HG03175 (cell line): ENCODE measurements around the gene RIPK4.
"Not testable (repeated sequence)": the region's sequence is repeated elsewhere in the genome, so short reads cannot be mapped to it uniquely, and the experiment has no call there.

Experiments
- ATAC-seq: cut with Tn5 transposase; IDR thresholded peaks from one replicate; pipeline ENCODE4 v1.9.1; 2021; ENCODE audit warnings: mild to moderate bottlenecking, moderate library complexity; ENCODE audit not compliant: unreplicated experiment

Gene RIPK4

GRCh38 chr21:41796476-41797080 is 29.7 kb upstream of the RIPK4 start:
- ATAC-seq, result no peak

GRCh38 chr21:41795726-41796125 is 28.9 kb upstream of the RIPK4 start:
- no peak for ATAC-seq

GRCh38 chr21:41794600-41794999 is 27.7 kb upstream of the RIPK4 start:
- no peak for ATAC-seq

GRCh38 chr21:41792711-41793110 is 25.9 kb upstream of the RIPK4 start:
- no peak for ATAC-seq

GRCh38 chr21:41786509-41786987 is 19.7 kb upstream of the RIPK4 start:
- no peak for ATAC-seq

- not testable (repeated sequence) for ATAC-seq
Measured at GRCh38 chr21:41785262-41785661, 18.4 kb upstream of the RIPK4 start.

GRCh38 chr21:41784456-41785102 is 17.7 kb upstream of the RIPK4 start:
- no peak for ATAC-seq

- ATAC-seq, result no peak
Measured at GRCh38 chr21:41783476-41784180, 16.8 kb upstream of the RIPK4 start.

GRCh38 chr21:41781050-41781410 is 14.2 kb upstream of the RIPK4 start:
- ATAC-seq, result no peak

- no peak for ATAC-seq
Measured at GRCh38 chr21:41780337-41781049, 13.6 kb upstream of the RIPK4 start.

- no peak for ATAC-seq
Measured at GRCh38 chr21:41779659-41780058, 12.8 kb upstream of the RIPK4 start.

- ATAC-seq, result no peak
Measured at GRCh38 chr21:41778930-41779600, 12.2 kb upstream of the RIPK4 start.

- no peak for ATAC-seq
Measured at GRCh38 chr21:41777951-41778815, 11.3 kb upstream of the RIPK4 start.

- no peak for ATAC-seq
Measured at GRCh38 chr21:41776778-41777177, 9.9 kb upstream of the RIPK4 start.

GRCh38 chr21:41775149-41775472 is 8.3 kb upstream of the RIPK4 start:
- no peak for ATAC-seq

- no peak for ATAC-seq
Measured at GRCh38 chr21:41774467-41775148, 7.8 kb upstream of the RIPK4 start.

GRCh38 chr21:41772351-41773080 is 5.7 kb upstream of the RIPK4 start:
- ATAC-seq, result no peak

- no peak for ATAC-seq
Measured at GRCh38 chr21:41771625-41771945, 4.7 kb upstream of the RIPK4 start.
